DND-41 (cell line): ENCODE data around the gene PLK2.
A peak's percentile ranks its signal among the peaks of the same experiment; 100 is the strongest.

Source experiments
- ATAC-seq: fragments of 200-7000 bp; cut with Tn5 transposase; 3 replicates; pipeline ENCODE4 v1.9.1; 2021; ENCODE audit warnings: low read depth; ENCODE audit not compliant: insufficient read depth
- DNase-seq: peaks from one replicate; pipeline ENCODE4 v3.0.0-alpha.2; 2020
- H2AFZ ChIP-seq: 2 replicates; pipeline ENCODE4 v1.6.0; 2012; ENCODE audit warnings: low read depth, low read length
- H3K27ac ChIP-seq: 2 replicates; pipeline ENCODE4 v1.5.1; 2012; ENCODE audit warnings: low read length, inconsistent platforms
- H3K27me3 ChIP-seq: fragments of 200-600 bp; sonication (generic); 2 replicates; pipeline ENCODE4 v1.6.0; 2012; ENCODE audit warnings: low read length, mild to moderate bottlenecking, inconsistent platforms; ENCODE audit not compliant: insufficient read depth, poor library complexity
- H3K36me3 ChIP-seq: 2 replicates; pipeline ENCODE4 v1.5.1; 2012; ENCODE audit warnings: low read length, inconsistent platforms; ENCODE audit not compliant: insufficient read depth
- H3K4me1 ChIP-seq: 2 replicates; pipeline ENCODE4 v1.5.1; 2012; ENCODE audit warnings: mild to moderate bottlenecking, low read length; ENCODE audit not compliant: insufficient read depth
- H3K4me2 ChIP-seq: 2 replicates; pipeline ENCODE4 v1.6.0; 2012; ENCODE audit warnings: mild to moderate bottlenecking, moderate library complexity, low read length, inconsistent platforms; ENCODE audit not compliant: insufficient read depth
- H3K4me3 ChIP-seq, 2 experiments: fragments of 200-600 bp in 1 of 2; shearing (Covaris generic) in 1 of 2; 2 replicates each; pipeline ENCODE4 v1.5.1; 2012 to 2016; ENCODE audit warnings: inconsistent platforms in 2 of 2, low read length in 2 of 2, mild to moderate bottlenecking in 2 of 2, low read depth in 1 of 2, moderate library complexity in 1 of 2
- H3K79me2 ChIP-seq: 2 replicates; pipeline ENCODE4 v1.6.0; 2012; ENCODE audit warnings: low read length, inconsistent platforms; ENCODE audit not compliant: insufficient read depth
- H3K9ac ChIP-seq: 2 replicates; pipeline ENCODE4 v1.6.0; 2012; ENCODE audit warnings: low read depth, mild to moderate bottlenecking, inconsistent platforms, low read length, moderate library complexity
- H3K9me3 ChIP-seq: 2 replicates; pipeline ENCODE4 v1.5.1; 2012; ENCODE audit warnings: low read length, moderate library complexity, mild to moderate bottlenecking, inconsistent platforms; ENCODE audit not compliant: insufficient read depth, severe bottlenecking
- H4K20me1 ChIP-seq: 2 replicates; pipeline ENCODE4 v1.6.0; 2012; ENCODE audit warnings: low read length; ENCODE audit not compliant: insufficient read depth
- CTCF ChIP-seq: IDR thresholded peaks from 2 replicates; pipeline ENCODE4 v1.5.1; 2012; ENCODE audit warnings: borderline replicate concordance, low read length, moderate library complexity, mild to moderate bottlenecking; ENCODE audit not compliant: poor library complexity, severe bottlenecking; ENCODE audit errors: extremely low read depth
- EZH2 ChIP-seq: IDR thresholded peaks from 3 replicates; pipeline ENCODE4 v1.6.1; 2012; ENCODE audit warnings: borderline replicate concordance, low read depth, mild to moderate bottlenecking, moderate library complexity, low read length, inconsistent platforms; ENCODE audit not compliant: severe bottlenecking

The PLK2 gene

GRCh38 chr5:58458141-58458742 lies 1.6 kb downstream of the PLK2 start:
- H3K4me2 ChIP-seq = peak overlapping the region; percentile 91

GRCh38 chr5:58457050-58457449 lies 2.8 kb downstream of the PLK2 start:
- Histone ChIP-seq H3K27ac (no peak overlapping the region), H3K4me1 (peaks cover 34% of the 10 kb centered on the region), H3K4me3 (no peak overlapping the region), H3K36me3 (peaks cover 18% of the 10 kb centered on the region), H4K20me1 (no peaks in the 10 kb centered on the region), H2AFZ (no peak overlapping the region), H3K9me3 (no peaks in the 10 kb centered on the region), H3K9ac (no peak overlapping the region), H3K79me2 (no peaks in the 10 kb centered on the region), H3K27me3 (peaks cover 12% of the 10 kb centered on the region), H3K4me2 (no peak overlapping the region)
- no peak for ATAC-seq
- TF ChIP-seq CTCF (no peak), EZH2 (no peak)
- no peak for DNase-seq

More at GRCh38 chr5:58458141-58458742, 1.6 kb downstream of the PLK2 start:
- DNase-seq (no peak), ATAC-seq (no peak)
- Histone ChIP-seq H3K9ac (peak overlapping the region; percentile 72), H3K4me3 (peak overlapping the region in 1 of 2 experiments; percentile 78; a peak in 2 of 4 replicates), H3K27me3 (peaks cover 12% of the 10 kb centered on the region), H3K27ac (no peak overlapping the region), H3K9me3 (no peaks in the 10 kb centered on the region), H3K4me1 (peaks cover 40% of the 10 kb centered on the region), H2AFZ (0 out of 2 replicates have a peak overlapping the region, but pooled peaks have one; percentile 46), H4K20me1 (no peaks in the 10 kb centered on the region), H3K79me2 (no peaks in the 10 kb centered on the region), H3K36me3 (peaks cover 18% of the 10 kb centered on the region)
- TF ChIP-seq CTCF = no peak
- no peak for TF ChIP-seq EZH2

- ATAC-seq (no peak), DNase-seq (no peak)
- Histone ChIP-seq H3K4me2 (no peak overlapping the region), H3K36me3 (peaks cover 18% of the 10 kb centered on the region), H3K79me2 (no peaks in the 10 kb centered on the region), H3K27ac (no peak overlapping the region), H3K4me1 (peaks cover 31% of the 10 kb centered on the region), H4K20me1 (no peaks in the 10 kb centered on the region), H3K4me3 (no peak overlapping the region), H3K27me3 (peaks cover 12% of the 10 kb centered on the region), H2AFZ (no peak overlapping the region), H3K9me3 (no peaks in the 10 kb centered on the region), H3K9ac (no peak overlapping the region)
- no peak for TF ChIP-seq CTCF
- no peak for TF ChIP-seq EZH2
These were observed 3.4 kb downstream of the PLK2 start for GRCh38 chr5:58456486-58456885.
